GM23338 (cell line): ENCODE measurements around the gene COL9A1. TPM values are rescaled to one million over a fixed set of nuclear protein-coding genes. Genes with fewer than 3 reads are reported as not detected.

ENCODE experiments used
- ATAC-seq: fragments of 200-7000 bp; cut with Tn5 transposase; 3 replicates; pipeline ENCODE4 v1.9.1; 2020
- DNase-seq: peaks from one replicate; pipeline ENCODE4 v3.0.0-alpha.2; 2015; ENCODE audit warnings: low spot score
- H2AFZ ChIP-seq: fragments of 200-600 bp; sonication (generic); 2 replicates; pipeline ENCODE4 v1.8.0; 2016; ENCODE audit warnings: antibody characterized with exemption, mild to moderate bottlenecking, moderate library complexity
- H3F3A ChIP-seq: fragments of 200-600 bp; sonication (generic); replicated peaks from 2 replicates; pipeline ENCODE4 v1.8.0; 2017; ENCODE audit warnings: antibody characterized with exemption, mixed run types, low read depth
- H3K27ac ChIP-seq: fragments of 200-600 bp; sonication (generic); 2 replicates; pipeline ENCODE4 v1.6.1; 2016; ENCODE audit warnings: low read depth
- H3K27me3 ChIP-seq: fragments of 200-600 bp; sonication (generic); 2 replicates; pipeline ENCODE4 v1.8.0; 2016; ENCODE audit warnings: mild to moderate bottlenecking, mixed run types, moderate library complexity; ENCODE audit not compliant: insufficient read depth
- H3K36me3 ChIP-seq: fragments of 200-600 bp; sonication (generic); 2 replicates; pipeline ENCODE4 v1.8.0; 2016; ENCODE audit warnings: mild to moderate bottlenecking; ENCODE audit not compliant: insufficient read depth
- H3K4me1 ChIP-seq: fragments of 200-600 bp; sonication (generic); 2 replicates; pipeline ENCODE4 v1.8.0; 2016; ENCODE audit warnings: mild to moderate bottlenecking, moderate library complexity; ENCODE audit not compliant: insufficient read depth
- H3K4me2 ChIP-seq: fragments of 200-600 bp; sonication (generic); 2 replicates; pipeline ENCODE4 v1.7.1; 2017; ENCODE audit warnings: mixed run types
- H3K4me3 ChIP-seq: fragments of 200-600 bp; sonication (generic); 2 replicates; pipeline ENCODE4 v1.6.1; 2016; ENCODE audit warnings: mixed run types
- H3K79me2 ChIP-seq: fragments of 200-600 bp; sonication (generic); replicated peaks from 2 replicates; pipeline ENCODE4 v1.8.0; 2017; ENCODE audit warnings: mild to moderate bottlenecking; ENCODE audit not compliant: insufficient read depth
- H3K9me2 ChIP-seq: fragments of 200-600 bp; sonication (generic); 2 replicates; pipeline ENCODE4 v1.8.0; 2017; ENCODE audit not compliant: insufficient read depth
- H4K20me1 ChIP-seq: fragments of 200-600 bp; sonication (generic); replicated peaks from 2 replicates; pipeline ENCODE4 v1.8.0; 2017; ENCODE audit warnings: mild to moderate bottlenecking; ENCODE audit not compliant: insufficient read depth
- H3K27ac Mint-ChIP-seq: 2 replicates; pipeline ENCODE4 v1.8.0; 2020; ENCODE audit warnings: inconsistent platforms, mild to moderate bottlenecking, moderate library complexity, mixed read lengths
- H3K27me3 Mint-ChIP-seq: 3 replicates; pipeline ENCODE4 v1.8.0; 2022; ENCODE audit warnings: low read depth, mild to moderate bottlenecking, moderate library complexity, mixed read lengths, inconsistent platforms; ENCODE audit not compliant: insufficient read depth, poor library complexity
- H3K36me3 Mint-ChIP-seq: 3 replicates; pipeline ENCODE4 v1.8.0; 2021; ENCODE audit warnings: low read depth, mild to moderate bottlenecking, inconsistent platforms, moderate library complexity, mixed read lengths
- H3K4me1 Mint-ChIP-seq: 3 replicates; pipeline ENCODE4 v1.8.0; 2020; ENCODE audit warnings: mild to moderate bottlenecking, inconsistent platforms, mixed read lengths
- H3K4me3 Mint-ChIP-seq: 3 replicates; pipeline ENCODE4 v1.8.0; 2021; ENCODE audit warnings: moderate library complexity, mild to moderate bottlenecking, inconsistent platforms, mixed read lengths
- H3K9me3 Mint-ChIP-seq: 3 replicates; pipeline ENCODE4 v1.8.0; 2020; ENCODE audit warnings: moderate library complexity, mild to moderate bottlenecking, inconsistent platforms, mixed read lengths
- CREB1 ChIP-seq: fragments of 250-450 bp; sonication (Bioruptor Pico); IDR thresholded peaks from 2 replicates; pipeline ENCODE4 v1.5.0; 2020; ENCODE audit warnings: low read depth, mild to moderate bottlenecking, moderate library complexity
- EZH2 ChIP-seq: fragments of 200-600 bp; sonication (generic); IDR thresholded peaks from one replicate; pipeline ENCODE4 v1.8.0; 2017; ENCODE audit warnings: antibody characterized with exemption, mild to moderate bottlenecking, low read depth; ENCODE audit not compliant: unreplicated experiment
- EZH2phosphoT487 ChIP-seq: fragments of 200-600 bp; sonication (generic); IDR thresholded peaks from one replicate; pipeline ENCODE4 v1.8.1; 2018; ENCODE audit warnings: antibody characterized with exemption; ENCODE audit not compliant: unreplicated experiment
- JUNB ChIP-seq: IDR thresholded peaks from one replicate; pipeline ENCODE4 v1.6.1; 2016; ENCODE audit warnings: antibody characterized with exemption; ENCODE audit not compliant: unreplicated experiment
- NANOG ChIP-seq: IDR thresholded peaks from 2 replicates; pipeline ENCODE4 v1.6.1; 2016; ENCODE audit warnings: antibody characterized with exemption, borderline replicate concordance
- POLR2AphosphoS5 ChIP-seq: IDR thresholded peaks from 2 replicates; pipeline ENCODE4 v1.6.1; 2016; ENCODE audit warnings: antibody characterized with exemption, low read depth
- STAT1 ChIP-seq: IDR thresholded peaks from one replicate; pipeline ENCODE4 v1.6.1; 2016; ENCODE audit warnings: antibody characterized with exemption; ENCODE audit not compliant: unreplicated experiment
- ZNF114 ChIP-seq: fragments of 250-450 bp; sonication (Bioruptor Pico); IDR thresholded peaks from 2 replicates; pipeline ENCODE4 v1.5.0; 2020; ENCODE audit warnings: mild to moderate bottlenecking, moderate library complexity
- ZNF331 ChIP-seq: fragments of 250-450 bp; sonication (Bioruptor Pico); IDR thresholded peaks from 2 replicates; pipeline ENCODE4 v1.5.0; 2020; ENCODE audit warnings: low read depth, mild to moderate bottlenecking, moderate library complexity
- polyA plus RNA-seq: library from polyadenylated mRNA; unstranded; fragments of >200 nt; fragmentation: Nextera tagmentation; extraction: Ambion mirVana; gene quantifications from 2 replicates; pipeline ENCODE4 v1.2.1, GENCODE V29; 2016
- total RNA-seq: library from RNA; depleted of rRNA; stranded (reverse); fragments of >200 nt; shearing (Covaris generic); gene quantifications from 2 replicates; pipeline ENCODE4 v1.2.3, GENCODE V29; 2014
- TF ChIP-seq, protein P1 (sequence below): IDR thresholded peaks from one replicate; pipeline ENCODE4 v1.6.1; 2018; ENCODE audit warnings: antibody characterized with exemption; ENCODE audit not compliant: unreplicated experiment
- TF ChIP-seq, protein P2 (sequence below), 2 experiments: fragments of 200-600 bp in 1 of 2; sonication (generic) in 1 of 2; conservative IDR thresholded peaks; 2 replicates each; pipeline versions ENCODE4 v1.5.1 to v1.6.1; 2016 to 2017; ENCODE audit warnings: antibody characterized with exemption in 2 of 2, low read depth in 2 of 2, mild to moderate bottlenecking in 2 of 2, moderate library complexity in 1 of 2
- TF ChIP-seq, protein P3 (sequence below): IDR thresholded peaks from 2 replicates; pipeline ENCODE4 v1.6.1; 2016; ENCODE audit warnings: antibody characterized with exemption
- TF ChIP-seq, protein P4 (sequence below): fragments of 250-450 bp; sonication (Bioruptor Pico); IDR thresholded peaks from 2 replicates; pipeline ENCODE4 v1.5.0; 2020; ENCODE audit warnings: mild to moderate bottlenecking, moderate library complexity

COL9A1 gene
- total and polyA plus RNA-seq, 2 experiments from 2014 or later, result 16.0 to 20.3 TPM

DNA sequence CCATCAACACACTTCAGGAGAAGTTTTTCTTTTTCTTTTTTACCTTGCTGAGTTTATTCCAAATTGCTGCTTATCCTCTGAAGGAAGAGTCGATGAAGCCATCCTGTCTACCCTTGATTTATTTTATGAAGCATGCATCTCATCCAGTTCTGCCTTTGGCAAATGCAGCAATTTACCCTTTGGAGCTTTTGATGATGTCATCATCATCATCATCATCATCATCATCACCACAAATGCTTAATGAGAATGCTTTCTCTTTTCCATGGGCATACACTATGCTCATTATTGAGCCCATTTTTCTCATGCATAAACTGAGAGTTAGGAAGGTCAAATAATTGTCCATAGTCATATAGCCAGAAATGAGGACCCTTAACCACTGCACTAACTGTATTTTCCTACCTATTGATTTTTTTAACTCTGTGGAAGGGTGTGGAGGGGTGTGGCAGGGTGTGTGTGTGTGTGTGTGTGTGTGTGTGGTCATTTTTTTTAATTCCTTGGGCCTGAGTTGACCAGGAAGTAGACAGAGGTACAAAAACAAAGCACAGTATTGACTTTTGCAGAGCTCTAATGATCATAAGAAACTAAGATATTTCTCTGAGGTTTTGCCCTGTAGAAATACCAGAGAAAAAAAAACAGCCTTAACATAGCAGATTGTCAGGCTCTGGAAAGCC is 82.8 kb downstream of the COL9A1 start:
- H3K36me3 ChIP-seq, result no peaks in the 10 kb centered on the region
- H3K27me3 Mint-ChIP-seq, result peaks cover 2% of the 10 kb centered on the region
- no peak for TF ChIP-seq STAT1
- no peak for TF ChIP-seq CREB1 (CRISPR knock-in tag)
- no peak for TF ChIP-seq POLR2AphosphoS5
- TF ChIP-seq JUNB, result no peak
- no peak for TF ChIP-seq ZNF114 (CRISPR knock-in tag)
- TF ChIP-seq, protein P1, sequence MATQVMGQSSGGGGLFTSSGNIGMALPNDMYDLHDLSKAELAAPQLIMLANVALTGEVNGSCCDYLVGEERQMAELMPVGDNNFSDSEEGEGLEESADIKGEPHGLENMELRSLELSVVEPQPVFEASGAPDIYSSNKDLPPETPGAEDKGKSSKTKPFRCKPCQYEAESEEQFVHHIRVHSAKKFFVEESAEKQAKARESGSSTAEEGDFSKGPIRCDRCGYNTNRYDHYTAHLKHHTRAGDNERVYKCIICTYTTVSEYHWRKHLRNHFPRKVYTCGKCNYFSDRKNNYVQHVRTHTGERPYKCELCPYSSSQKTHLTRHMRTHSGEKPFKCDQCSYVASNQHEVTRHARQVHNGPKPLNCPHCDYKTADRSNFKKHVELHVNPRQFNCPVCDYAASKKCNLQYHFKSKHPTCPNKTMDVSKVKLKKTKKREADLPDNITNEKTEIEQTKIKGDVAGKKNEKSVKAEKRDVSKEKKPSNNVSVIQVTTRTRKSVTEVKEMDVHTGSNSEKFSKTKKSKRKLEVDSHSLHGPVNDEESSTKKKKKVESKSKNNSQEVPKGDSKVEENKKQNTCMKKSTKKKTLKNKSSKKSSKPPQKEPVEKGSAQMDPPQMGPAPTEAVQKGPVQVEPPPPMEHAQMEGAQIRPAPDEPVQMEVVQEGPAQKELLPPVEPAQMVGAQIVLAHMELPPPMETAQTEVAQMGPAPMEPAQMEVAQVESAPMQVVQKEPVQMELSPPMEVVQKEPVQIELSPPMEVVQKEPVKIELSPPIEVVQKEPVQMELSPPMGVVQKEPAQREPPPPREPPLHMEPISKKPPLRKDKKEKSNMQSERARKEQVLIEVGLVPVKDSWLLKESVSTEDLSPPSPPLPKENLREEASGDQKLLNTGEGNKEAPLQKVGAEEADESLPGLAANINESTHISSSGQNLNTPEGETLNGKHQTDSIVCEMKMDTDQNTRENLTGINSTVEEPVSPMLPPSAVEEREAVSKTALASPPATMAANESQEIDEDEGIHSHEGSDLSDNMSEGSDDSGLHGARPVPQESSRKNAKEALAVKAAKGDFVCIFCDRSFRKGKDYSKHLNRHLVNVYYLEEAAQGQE, result no peak
- TF ChIP-seq EZH2, result no peak
- TF ChIP-seq ZNF331 (CRISPR knock-in tag), result no peak
- TF ChIP-seq EZH2phosphoT487, result no peak
- TF ChIP-seq, protein P2, sequence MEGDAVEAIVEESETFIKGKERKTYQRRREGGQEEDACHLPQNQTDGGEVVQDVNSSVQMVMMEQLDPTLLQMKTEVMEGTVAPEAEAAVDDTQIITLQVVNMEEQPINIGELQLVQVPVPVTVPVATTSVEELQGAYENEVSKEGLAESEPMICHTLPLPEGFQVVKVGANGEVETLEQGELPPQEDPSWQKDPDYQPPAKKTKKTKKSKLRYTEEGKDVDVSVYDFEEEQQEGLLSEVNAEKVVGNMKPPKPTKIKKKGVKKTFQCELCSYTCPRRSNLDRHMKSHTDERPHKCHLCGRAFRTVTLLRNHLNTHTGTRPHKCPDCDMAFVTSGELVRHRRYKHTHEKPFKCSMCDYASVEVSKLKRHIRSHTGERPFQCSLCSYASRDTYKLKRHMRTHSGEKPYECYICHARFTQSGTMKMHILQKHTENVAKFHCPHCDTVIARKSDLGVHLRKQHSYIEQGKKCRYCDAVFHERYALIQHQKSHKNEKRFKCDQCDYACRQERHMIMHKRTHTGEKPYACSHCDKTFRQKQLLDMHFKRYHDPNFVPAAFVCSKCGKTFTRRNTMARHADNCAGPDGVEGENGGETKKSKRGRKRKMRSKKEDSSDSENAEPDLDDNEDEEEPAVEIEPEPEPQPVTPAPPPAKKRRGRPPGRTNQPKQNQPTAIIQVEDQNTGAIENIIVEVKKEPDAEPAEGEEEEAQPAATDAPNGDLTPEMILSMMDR (conservative IDR thresholded peaks at IDR 0.05; ENCODE audit: low read depth in 2 of 2), result no peak
- no peak for TF ChIP-seq NANOG
- TF ChIP-seq, protein P3, sequence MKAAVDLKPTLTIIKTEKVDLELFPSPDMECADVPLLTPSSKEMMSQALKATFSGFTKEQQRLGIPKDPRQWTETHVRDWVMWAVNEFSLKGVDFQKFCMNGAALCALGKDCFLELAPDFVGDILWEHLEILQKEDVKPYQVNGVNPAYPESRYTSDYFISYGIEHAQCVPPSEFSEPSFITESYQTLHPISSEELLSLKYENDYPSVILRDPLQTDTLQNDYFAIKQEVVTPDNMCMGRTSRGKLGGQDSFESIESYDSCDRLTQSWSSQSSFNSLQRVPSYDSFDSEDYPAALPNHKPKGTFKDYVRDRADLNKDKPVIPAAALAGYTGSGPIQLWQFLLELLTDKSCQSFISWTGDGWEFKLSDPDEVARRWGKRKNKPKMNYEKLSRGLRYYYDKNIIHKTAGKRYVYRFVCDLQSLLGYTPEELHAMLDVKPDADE, result no peak
- TF ChIP-seq, protein P4, sequence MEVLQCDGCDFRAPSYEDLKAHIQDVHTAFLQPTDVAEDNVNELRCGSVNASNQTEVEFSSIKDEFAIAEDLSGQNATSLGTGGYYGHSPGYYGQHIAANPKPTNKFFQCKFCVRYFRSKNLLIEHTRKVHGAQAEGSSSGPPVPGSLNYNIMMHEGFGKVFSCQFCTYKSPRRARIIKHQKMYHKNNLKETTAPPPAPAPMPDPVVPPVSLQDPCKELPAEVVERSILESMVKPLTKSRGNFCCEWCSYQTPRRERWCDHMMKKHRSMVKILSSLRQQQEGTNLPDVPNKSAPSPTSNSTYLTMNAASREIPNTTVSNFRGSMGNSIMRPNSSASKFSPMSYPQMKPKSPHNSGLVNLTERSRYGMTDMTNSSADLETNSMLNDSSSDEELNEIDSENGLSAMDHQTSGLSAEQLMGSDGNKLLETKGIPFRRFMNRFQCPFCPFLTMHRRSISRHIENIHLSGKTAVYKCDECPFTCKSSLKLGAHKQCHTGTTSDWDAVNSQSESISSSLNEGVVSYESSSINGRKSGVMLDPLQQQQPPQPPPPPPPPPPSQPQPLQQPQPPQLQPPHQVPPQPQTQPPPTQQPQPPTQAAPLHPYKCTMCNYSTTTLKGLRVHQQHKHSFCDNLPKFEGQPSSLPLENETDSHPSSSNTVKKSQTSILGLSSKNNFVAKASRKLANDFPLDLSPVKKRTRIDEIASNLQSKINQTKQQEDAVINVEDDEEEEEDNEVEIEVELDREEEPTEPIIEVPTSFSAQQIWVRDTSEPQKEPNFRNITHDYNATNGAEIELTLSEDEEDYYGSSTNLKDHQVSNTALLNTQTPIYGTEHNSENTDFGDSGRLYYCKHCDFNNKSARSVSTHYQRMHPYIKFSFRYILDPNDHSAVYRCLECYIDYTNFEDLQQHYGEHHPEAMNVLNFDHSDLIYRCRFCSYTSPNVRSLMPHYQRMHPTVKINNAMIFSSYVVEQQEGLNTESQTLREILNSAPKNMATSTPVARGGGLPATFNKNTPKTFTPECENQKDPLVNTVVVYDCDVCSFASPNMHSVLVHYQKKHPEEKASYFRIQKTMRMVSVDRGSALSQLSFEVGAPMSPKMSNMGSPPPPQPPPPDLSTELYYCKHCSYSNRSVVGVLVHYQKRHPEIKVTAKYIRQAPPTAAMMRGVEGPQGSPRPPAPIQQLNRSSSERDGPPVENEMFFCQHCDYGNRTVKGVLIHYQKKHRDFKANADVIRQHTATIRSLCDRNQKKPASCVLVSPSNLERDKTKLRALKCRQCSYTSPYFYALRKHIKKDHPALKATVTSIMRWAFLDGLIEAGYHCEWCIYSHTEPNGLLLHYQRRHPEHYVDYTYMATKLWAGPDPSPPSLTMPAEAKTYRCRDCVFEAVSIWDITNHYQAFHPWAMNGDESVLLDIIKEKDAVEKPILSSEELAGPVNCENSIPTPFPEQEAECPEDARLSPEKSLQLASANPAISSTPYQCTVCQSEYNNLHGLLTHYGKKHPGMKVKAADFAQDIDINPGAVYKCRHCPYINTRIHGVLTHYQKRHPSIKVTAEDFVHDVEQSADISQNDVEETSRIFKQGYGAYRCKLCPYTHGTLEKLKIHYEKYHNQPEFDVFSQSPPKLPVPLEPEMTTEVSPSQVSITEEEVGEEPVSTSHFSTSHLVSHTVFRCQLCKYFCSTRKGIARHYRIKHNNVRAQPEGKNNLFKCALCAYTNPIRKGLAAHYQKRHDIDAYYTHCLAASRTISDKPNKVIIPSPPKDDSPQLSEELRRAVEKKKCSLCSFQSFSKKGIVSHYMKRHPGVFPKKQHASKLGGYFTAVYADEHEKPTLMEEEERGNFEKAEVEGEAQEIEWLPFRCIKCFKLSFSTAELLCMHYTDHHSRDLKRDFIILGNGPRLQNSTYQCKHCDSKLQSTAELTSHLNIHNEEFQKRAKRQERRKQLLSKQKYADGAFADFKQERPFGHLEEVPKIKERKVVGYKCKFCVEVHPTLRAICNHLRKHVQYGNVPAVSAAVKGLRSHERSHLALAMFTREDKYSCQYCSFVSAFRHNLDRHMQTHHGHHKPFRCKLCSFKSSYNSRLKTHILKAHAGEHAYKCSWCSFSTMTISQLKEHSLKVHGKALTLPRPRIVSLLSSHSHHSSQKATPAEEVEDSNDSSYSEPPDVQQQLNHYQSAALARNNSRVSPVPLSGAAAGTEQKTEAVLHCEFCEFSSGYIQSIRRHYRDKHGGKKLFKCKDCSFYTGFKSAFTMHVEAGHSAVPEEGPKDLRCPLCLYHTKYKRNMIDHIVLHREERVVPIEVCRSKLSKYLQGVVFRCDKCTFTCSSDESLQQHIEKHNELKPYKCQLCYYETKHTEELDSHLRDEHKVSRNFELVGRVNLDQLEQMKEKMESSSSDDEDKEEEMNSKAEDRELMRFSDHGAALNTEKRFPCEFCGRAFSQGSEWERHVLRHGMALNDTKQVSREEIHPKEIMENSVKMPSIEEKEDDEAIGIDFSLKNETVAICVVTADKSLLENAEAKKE (CRISPR knock-in tag), result no peak
- no peak for ATAC-seq
- no peak overlapping the region for H3K4me2 ChIP-seq
- no peak overlapping the region for H3K4me3 Mint-ChIP-seq
- H3K27ac Mint-ChIP-seq, result no peak overlapping the region
- H3K27ac ChIP-seq, result no peak overlapping the region
- no peaks in the 10 kb centered on the region for H3K79me2 ChIP-seq
- H3K4me1 Mint-ChIP-seq, result no peaks in the 10 kb centered on the region; the same call in 2 of the 3 replicates
- no peak overlapping the region for H3K4me3 ChIP-seq
- H3K9me2 ChIP-seq, result no peaks in the 10 kb centered on the region
- no peaks in the 10 kb centered on the region for H3K27me3 ChIP-seq
- H3F3A ChIP-seq, result no peaks in the 10 kb centered on the region
- H2AFZ ChIP-seq, result no peak overlapping the region
- DNase-seq, result no peak
- no peaks in the 10 kb centered on the region for H3K36me3 Mint-ChIP-seq
- no peaks in the 10 kb centered on the region for H4K20me1 ChIP-seq
- H3K4me1 ChIP-seq, result no peaks in the 10 kb centered on the region
- no peaks in the 10 kb centered on the region; the same call in 2 of the 3 replicates for H3K9me3 Mint-ChIP-seq
